ENCODE results near the gene STOML1.
"Not testable (repeated sequence)": the region's sequence is repeated elsewhere in the genome, so short reads cannot be mapped to it uniquely, and the experiment has no call there.

Gene STOML1

GRCh38 chr15:73944161-73945129, 47.6 kb downstream of the STOML1 start:
- no peak for DNase-seq

DNA sequence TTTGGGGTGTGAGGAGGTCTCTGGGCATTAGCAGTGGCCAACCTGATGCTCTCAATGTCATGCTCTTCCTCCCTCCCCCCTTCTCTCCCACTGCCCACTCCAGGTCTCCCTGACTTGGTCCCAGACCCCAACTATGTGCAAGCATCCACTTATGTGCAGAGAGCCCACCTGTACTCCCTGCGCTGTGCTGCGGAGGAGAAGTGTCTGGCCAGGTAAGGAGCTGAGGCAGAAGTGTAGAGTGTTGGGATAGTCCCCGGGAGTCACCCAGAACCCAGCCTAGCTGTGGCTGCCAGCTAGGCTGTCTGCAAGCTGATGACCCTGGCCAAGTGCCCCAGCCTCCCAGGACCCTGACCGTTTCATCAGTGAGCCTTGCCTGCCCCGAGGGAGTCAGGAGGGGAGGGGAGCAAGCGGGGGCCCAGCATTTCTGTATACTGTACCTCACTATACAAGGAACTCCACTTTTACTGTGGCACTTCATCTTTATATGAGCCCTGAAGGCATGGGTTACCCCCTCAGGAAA, 49.3 kb downstream of the STOML1 start:
- no peak for DNase-seq

- no peak for DNase-seq
Measured at GRCh38 chr15:73941871-73942635, 50.0 kb downstream of the STOML1 start.

DNA sequence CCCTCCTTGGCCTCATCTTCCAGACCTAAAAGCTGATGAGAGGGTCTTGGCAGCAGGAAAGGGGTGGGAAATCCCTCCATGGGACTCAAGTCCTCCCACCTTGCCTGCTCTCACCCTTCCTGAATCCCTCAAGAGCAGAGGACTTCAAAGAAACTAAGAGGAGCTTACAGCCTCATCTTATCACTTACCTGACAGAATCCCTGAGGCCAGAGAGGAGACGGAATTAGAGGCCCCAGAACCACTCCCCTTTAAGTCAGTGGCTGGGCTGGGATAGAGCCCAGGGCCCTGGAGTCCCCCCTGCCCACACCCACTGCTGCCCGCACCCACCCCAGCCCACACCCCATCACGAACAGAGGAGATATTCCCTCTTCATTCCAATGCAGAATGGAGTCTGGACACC, 50.6 kb downstream of the STOML1 start:
- no peak for DNase-seq

GRCh38 chr15:73941044-73941443, 51.1 kb downstream of the STOML1 start:
- DNase-seq, result no peak

DNA sequence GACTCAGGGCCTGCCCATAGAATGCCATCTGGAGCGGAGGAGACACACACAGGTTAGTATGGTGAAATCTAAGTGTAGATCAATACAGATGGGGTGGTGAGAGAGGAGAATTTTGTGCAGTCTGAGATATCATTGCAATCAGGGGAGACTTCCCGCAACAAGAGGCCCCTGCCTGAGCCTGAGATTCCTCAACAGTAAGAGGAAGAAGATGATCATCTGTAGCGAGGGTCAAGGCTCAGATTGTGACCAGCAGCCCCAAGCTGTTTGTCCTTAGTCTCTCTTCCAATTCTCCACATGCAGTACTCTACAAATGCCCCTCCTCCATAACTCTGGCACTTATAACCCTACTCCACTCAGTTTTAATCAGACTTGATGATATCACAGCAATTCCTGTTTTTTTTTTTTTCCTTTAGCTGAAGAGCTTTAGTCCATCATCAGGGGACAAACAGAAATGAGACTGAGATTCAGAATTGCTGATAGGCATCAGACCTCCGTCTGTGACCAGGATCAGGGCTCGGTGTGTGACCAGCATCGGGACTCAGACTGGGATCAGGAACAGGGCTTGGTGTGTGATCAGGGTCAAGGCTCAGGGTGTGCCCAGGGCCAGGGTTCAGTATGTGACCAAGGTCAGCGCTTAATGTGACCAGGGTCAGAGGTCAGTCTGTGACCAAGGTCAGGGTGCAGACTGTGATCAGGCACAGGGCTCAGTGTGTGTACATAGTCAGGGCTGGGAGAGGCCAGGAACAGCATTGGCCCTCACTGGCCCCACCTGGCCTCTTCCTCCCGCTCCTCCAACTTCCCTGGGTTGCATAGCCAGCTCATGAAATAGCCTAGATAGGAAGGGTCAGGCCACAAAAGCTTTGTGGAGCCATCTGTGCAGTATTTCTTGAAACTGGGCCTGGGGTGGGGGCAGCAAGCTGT, 51.8 kb downstream of the STOML1 start:
- DNase-seq, result no peak

- DNase-seq, result no peak
Measured at GRCh38 chr15:73939138-73939537, 53.0 kb downstream of the STOML1 start.

- DNase-seq, result not testable (repeated sequence)
Measured at GRCh38 chr15:73938516-73938915, 53.6 kb downstream of the STOML1 start.

- no peak for DNase-seq
Measured at GRCh38 chr15:73937726-73938125, 54.4 kb downstream of the STOML1 start.

DNA sequence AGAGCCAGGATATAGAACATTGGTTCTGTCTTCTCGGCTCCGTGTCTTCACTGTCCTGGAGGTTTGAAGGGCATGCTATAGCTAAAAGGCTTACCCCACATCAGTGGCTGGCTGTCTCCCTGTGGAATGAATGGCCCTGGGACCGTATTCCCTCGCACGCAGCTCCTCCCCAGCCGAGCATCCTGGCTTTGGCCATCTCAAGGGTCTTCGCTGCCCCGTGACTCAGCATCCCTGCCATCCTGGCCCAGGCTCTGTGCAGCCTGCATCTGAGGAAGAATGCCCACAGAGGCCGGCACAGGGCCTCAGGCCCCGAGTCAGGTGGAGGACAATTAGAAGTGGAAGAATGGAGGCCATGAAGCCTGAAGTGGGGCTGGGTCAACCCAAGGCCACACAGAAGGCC, 54.8 kb downstream of the STOML1 start:
- no peak for DNase-seq

DNA sequence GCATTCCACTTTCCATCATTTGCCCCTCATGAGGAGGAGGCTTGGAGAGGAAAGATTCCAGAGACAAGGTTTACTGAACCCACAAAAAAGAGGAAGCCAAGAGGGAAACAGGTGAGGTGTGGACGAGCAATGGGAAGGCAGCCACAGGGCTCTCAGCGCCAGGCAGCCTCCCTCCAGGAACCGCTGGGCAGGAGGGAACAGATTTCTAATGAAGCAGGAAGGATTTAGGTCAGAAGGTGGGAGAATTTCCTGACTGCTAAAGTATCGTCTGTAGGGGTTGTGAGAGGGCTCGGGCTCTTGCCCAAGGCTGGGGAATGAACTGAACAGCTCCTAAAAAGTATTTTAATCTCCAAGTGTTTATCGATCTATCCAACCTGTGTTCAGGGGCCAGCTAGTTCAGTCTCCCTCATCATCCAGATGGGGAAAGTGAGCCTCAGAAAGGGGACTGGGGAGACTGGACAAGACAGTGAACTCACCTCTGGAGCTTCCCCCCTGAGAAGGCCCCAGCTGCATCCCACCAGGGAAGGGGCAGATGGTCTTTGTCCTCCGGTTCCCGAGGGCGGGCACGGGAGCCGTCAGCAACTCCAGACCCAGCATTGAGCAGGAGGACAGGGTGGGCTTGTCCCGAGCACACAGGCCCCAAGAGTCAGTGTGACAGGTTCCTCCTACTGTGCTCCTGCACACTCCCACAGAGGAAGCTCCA, 55.4 kb downstream of the STOML1 start:
- DNase-seq, result no peak

DNA sequence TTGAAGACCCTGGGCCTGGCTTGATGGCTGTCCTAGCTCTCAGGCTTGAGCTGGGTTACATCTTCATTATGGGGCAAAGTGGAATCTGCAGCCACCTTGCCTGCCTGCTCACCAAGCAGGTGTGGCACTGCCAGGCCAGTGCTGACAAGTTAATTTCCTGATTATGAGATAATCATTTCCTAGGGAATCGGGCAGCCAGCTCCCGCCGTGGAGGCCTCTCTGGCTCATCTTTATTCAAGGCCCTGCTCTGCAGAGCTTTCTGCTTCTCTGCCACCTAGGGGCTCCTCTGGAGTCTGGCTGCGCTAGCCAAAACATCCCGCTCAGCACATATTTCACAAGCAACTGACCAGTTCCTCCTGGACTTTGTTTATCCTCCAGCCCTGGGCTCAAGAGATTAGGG, 55.9 kb downstream of the STOML1 start:
- no peak for DNase-seq

DNA sequence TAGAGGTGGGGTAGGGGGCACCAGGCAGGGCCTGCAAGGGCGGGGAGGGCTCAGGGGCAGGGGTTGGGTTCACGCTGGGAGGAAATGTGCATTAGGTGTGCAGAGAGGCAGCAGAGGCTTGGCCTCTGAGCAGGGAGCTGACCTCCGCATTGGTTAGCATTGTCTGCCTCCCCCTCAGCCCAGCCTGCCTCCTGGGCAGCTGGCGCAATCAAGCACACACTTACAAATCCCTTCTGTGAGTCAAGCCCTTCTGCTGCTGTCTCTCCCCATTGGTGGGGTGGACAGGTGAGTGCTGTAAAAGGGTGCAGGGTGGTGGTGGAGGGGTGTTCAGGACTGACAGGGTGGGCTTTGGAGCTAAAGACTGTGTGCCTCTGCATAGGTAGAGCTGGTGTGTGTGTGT, 56.5 kb downstream of the STOML1 start:
- no peak for DNase-seq

- DNase-seq, result no peak
Measured at GRCh38 chr15:73934281-73934680, 57.8 kb downstream of the STOML1 start.

GRCh38 chr15:73932381-73933191, 59.5 kb downstream of the STOML1 start:
- DNase-seq, result no peak

- no peak for DNase-seq
Measured at GRCh38 chr15:73931441-73931840, 60.7 kb downstream of the STOML1 start.

- no peak for DNase-seq
Measured at GRCh38 chr15:73930790-73931281, 61.3 kb downstream of the STOML1 start.

DNA sequence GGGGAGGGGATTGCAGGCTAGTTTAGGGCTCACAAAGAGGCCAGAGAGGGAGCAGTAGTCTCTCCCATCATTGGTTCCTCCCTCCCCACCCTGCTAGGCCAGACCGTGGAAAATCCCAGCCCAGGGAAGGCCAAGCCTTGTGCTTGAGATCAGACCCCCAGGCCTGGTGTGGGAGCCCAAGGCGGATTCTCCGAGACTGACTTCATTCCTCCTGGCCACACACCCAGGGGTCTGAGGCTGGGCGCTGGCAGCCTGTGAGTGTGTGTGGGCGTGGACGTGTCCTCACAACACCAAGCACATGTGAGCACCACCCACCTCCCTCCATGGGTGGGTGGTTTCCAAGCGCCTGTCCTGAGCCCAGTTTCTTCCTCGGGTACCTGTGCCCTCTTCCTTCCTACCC, 61.7 kb downstream of the STOML1 start:
- DNase-seq, result no peak

DNA sequence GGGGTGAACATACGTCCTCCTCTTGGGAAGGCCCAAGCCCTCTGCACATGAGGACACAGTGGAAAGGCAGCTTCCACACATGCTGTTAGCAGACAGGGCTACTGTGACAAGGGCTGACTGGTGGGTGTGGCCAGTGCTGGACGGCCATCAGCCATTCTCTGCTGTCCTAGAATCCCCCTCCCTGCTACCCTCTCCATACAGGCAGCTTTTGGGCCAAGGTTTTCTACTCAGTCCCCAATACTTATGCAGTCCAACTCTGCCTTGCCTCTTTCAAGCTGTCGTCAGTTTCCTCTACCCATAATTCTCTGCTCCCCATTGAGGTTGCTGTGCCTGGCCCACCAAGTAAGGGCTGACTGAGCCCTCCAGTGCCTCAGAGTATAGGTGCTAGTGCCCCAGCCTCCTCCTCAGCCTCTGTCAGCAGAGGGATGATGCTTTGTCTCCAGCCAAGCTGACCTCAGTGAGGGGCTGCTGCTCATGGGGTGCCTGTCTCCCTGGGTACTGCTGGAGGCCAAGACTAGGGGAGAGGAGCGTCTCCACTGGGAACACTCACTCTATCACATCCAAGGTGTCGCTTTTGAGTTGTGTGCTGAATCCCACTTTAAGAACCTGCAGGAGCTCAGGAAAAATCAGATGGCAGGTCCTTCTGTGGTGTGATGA, 63.0 kb downstream of the STOML1 start:
- no peak for DNase-seq

Measured in activated CD4-positive, alpha-beta T cell treated with anti-CD3 and anti-CD28 coated beads, Interleukin-2, amount 50 U/mL, for 48 hours (primary cell).